Heart left ventricle (tissue), 16 donors: Measurements from ENCODE around the gene KIAA1217. TPM values are rescaled to one million over a fixed set of nuclear protein-coding genes. Genes with fewer than 3 reads are reported as not detected.

ENCODE experiments used
- ATAC-seq, 4 donors: fragments of 200-7000 bp; cut with Tn5 transposase; one replicate each; pipeline ENCODE4 v1.9.1; 2020 to 2022; ENCODE audit warnings: moderate library complexity in 4 of 4, mild to moderate bottlenecking in 3 of 4, moderate number of reproducible peaks in 1 of 4
- DNase-seq, 5 donors: peaks; one replicate each; pipeline ENCODE4 v3.0.0-alpha.2; 2020
- H3K27ac ChIP-seq, 12 donors: fragments of 200-600 bp; sonication (generic) in 4 of 12; one replicate each; pipeline versions ENCODE4 v1.5.0 to v1.8.0; 2016 to 2022; ENCODE audit warnings: mild to moderate bottlenecking in 2 of 12
- H3K27me3 ChIP-seq, 9 donors: fragments of 200-600 bp; sonication (generic) in 2 of 9; one replicate each; pipeline versions ENCODE4 v1.5.1 to v1.8.0; 2016 to 2022; ENCODE audit warnings: mild to moderate bottlenecking in 3 of 9
- H3K36me3 ChIP-seq, 9 donors: fragments of 200-600 bp; sonication (generic) in 2 of 9; one replicate each; pipeline versions ENCODE4 v1.5.0 to v1.8.0; 2018 to 2022; ENCODE audit warnings: mild to moderate bottlenecking in 2 of 9
- H3K4me1 ChIP-seq, 12 donors: fragments of 200-600 bp; sonication (generic) in 4 of 12; one replicate each; pipeline versions ENCODE4 v1.5.0 to v1.8.0; 2016 to 2022; ENCODE audit warnings: mild to moderate bottlenecking in 3 of 12
- H3K4me3 ChIP-seq, 12 donors: fragments of 200-600 bp; sonication (generic) in 4 of 12; one replicate each; pipeline versions ENCODE4 v1.5.0 to v1.8.0; 2017 to 2022; ENCODE audit warnings: mild to moderate bottlenecking in 9 of 12, moderate library complexity in 4 of 12
- H3K9me3 ChIP-seq, 12 donors: fragments of 200-600 bp; sonication (generic) in 4 of 12; one replicate each; pipeline versions ENCODE4 v1.5.0 to v1.8.0; 2016 to 2022; ENCODE audit warnings: mild to moderate bottlenecking in 1 of 12
- CTCF ChIP-seq, 12 donors: fragments of 200-600 bp; sonication (generic) in 4 of 12; IDR thresholded peaks; one replicate each; pipeline versions ENCODE4 v1.5.0 to v1.8.0; 2018 to 2022; ENCODE audit warnings: antibody characterized with exemption in 12 of 12, mild to moderate bottlenecking in 5 of 12
- POLR2A ChIP-seq, 2 donors: fragments of 450-650 bp; IDR thresholded peaks; one replicate each; pipeline ENCODE4 v1.6.1; 2017; ENCODE audit warnings: antibody characterized with exemption in 2 of 2, mild to moderate bottlenecking in 2 of 2, moderate library complexity in 2 of 2
- WGBS, 4 donors: extraction: QIAGEN DNeasy Blood & Tissue Kit in 2 of 4; methylation state at CpG; one replicate each; pipeline versions ENCODE4 v1.1.5 to v1.1.7; 2013 to 2018; 5-methylcytosine and 5-hydroxymethylcytosine counted together
- intact Hi-C, 10 donors: fragments of 100-400 bp; cut with DNase I; formaldehyde crosslinking; loops; one replicate each; pipeline versions ENCODE4 v1.11.1 to v1.14.2; 2022
- polyA plus RNA-seq, 2 donors: library from polyadenylated mRNA; stranded (reverse); fragments of 200-250 nt; gene quantifications; one replicate each; pipeline ENCODE4 v1.2.3, GENCODE V29; 2013
- total RNA-seq, 9 donors: library from RNA; depleted of rRNA in 2 of 9; stranded (reverse); fragments of >200 nt in 2 of 9; fragmentation: NEBNext Ultra II Directional in 3 of 9; extraction: Animal tissue kit (Norgen Biotek cat#: 25700) in 3 of 9; gene quantifications; one replicate each; pipeline versions ENCODE4 v1.1.0 to v1.2.4, GENCODE V29; 2016 to 2023
- donor health status: ischemic (EF 13 %, LVEDD 7.1; RV severe dilation, severe dysfunction).
- donor health status: healthy with polysubstance abuse.
- donor health status: DM: no; HTN: yes; CAD: no.
- donor health status: DM: no; HTN: no; CAD: no.
- donor health status: ischemic (EF 25% LVEDD 6.9; RV normal size, moderate dysfunction).
- donor health status: ischemic (EF 25% LVEDD 5.7; RV mildly dilated, moderate dysfunction).
- donor health status: healthy.
- donor health status: DM: yes; HTN: yes; CAD: no.
- donor health status: ischemic (EF 35%, LVEDD 5.7; RV mildly dilated, moderate dysfunction).
- donor health status: nonischemic (EF 11% LVEDD 7.7; RV severe dilation, severe dysfunction).
- donor health status: DM: yes; HTN: yes; CAD: no.
- donor health status: PGD.
- donor health status: ischemic (EF 29% LVEDD 5.4; RV normal size, mild dysfunction).
- donor health status: nonischemic (EF 23%, LVEDD 6.1; RV moderate dilation, normal function).

KIAA1217 gene
- total and polyA plus RNA-seq, 11 donors = 12.7 to 66.7 (median 33.5) TPM

GRCh38 chr10:24215196-24215595, 6.3 kb downstream of the KIAA1217 start:
- peaks cover 0 to 13% (median 8%) of the 10 kb centered on the region in 9 donors for H3K36me3 ChIP-seq
- peak; percentile 40 to 78 (median 74) for ATAC-seq
- intact Hi-C loops = loop anchor here in 4 of 10 donors (5.0 to 10.0 kb wide), 5 partner anchors 37 to 130 kb away; no protein-coding TSS in a partner anchor
- H3K27ac ChIP-seq = peak overlapping the region; percentile 47 to 85 (median 74)
- H3K27me3 ChIP-seq = no peaks in the 10 kb centered on the region
- TF ChIP-seq CTCF (IDR thresholded peaks at IDR 0.05) (no peak), POLR2A (IDR thresholded peaks at IDR 0.05) (no peak)
- peaks cover 3 to 80% (median 51%) of the 10 kb centered on the region in 12 donors for H3K4me1 ChIP-seq
- no peaks in the 10 kb centered on the region for H3K9me3 ChIP-seq
- H3K4me3 ChIP-seq = peak overlapping the region in 5 of 12 donors; percentile 11 to 29 (median 16)
- WGBS, 4 donors = 19 to 34% (median 25%) methylated on average over 4 of the region's 4 CpGs
- DNase-seq = peak in 4 of 5 donors; percentile 32 to 58 (median 34)

DNA sequence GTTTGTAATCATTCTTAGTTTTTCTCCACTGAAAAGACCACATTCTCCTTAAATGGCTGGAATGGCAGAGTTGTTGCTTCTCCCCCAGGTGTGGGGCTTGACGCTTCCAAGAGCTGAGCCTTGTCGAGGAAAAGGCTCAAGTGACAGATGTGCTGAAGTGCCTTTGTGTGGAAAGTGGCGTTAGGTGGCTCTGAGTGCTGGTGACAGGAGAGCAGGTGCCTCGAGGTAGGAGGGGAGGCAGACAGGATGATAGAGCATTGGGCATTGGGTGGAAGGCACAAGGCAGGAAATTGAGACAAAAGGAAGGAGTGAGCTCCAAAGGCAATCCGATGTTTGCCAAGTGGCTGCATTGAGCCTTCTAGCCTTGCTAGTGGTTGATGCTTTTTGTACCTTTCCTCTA, 6.7 kb downstream of the KIAA1217 start:
- DNase-seq = no peak
- Histone ChIP-seq H3K36me3 (peaks cover 0 to 17% (median 12%) of the 10 kb centered on the region in 9 donors), H3K9me3 (no peaks in the 10 kb centered on the region), H3K4me3 (peak overlapping the region in 2 of 12 donors; percentile 3 to 13), H3K27me3 (no peaks in the 10 kb centered on the region), H3K4me1 (peaks cover 3 to 76% (median 48%) of the 10 kb centered on the region in 12 donors), H3K27ac (peak overlapping the region; percentile 47 to 85 (median 74))
- TF ChIP-seq POLR2A (IDR thresholded peaks at IDR 0.05) (no peak), CTCF (IDR thresholded peaks at IDR 0.05) (no peak)
- 39 to 50% (median 45%) methylated on average over 5 of the region's 5 CpGs for WGBS, 4 donors
- peak in 2 of 4 donors; percentile 18 to 25 for ATAC-seq
- intact Hi-C loops = loop anchor here in 4 of 10 donors (5.0 to 10.0 kb wide), 5 partner anchors 37 to 129 kb away; no protein-coding TSS in a partner anchor

DNA sequence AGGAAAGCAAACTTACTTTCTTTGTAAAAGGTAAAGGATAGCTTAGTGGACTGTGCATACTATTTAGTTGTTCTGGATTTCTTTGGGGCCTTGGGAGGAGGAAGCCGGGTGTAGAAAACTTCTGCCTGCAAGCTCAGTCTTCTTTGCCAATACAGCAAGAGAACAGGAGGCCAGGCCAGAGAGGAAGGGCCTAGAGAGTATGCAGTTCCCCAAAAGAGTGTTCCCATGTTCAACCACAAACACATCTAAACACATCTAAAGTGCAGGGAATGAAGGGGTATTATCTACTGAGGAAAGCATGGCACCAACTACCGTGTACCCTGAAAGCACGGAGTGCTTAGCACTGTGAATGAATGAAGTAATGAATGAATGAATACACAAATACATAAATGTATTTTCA, 11.0 kb downstream of the KIAA1217 start:
- Histone ChIP-seq H3K27ac (no peak overlapping the region), H3K9me3 (no peaks in the 10 kb centered on the region), H3K4me3 (no peak overlapping the region), H3K4me1 (peaks cover 3 to 47% (median 31%) of the 10 kb centered on the region in 12 donors), H3K36me3 (peaks cover 0 to 40% (median 19%) of the 10 kb centered on the region in 9 donors), H3K27me3 (no peaks in the 10 kb centered on the region)
- intact Hi-C loops = loop anchor here in 4 of 10 donors (5.0 to 10.0 kb wide), 6 partner anchors 32 to 137 kb away; no protein-coding TSS in a partner anchor
- no peak for DNase-seq
- no peak for TF ChIP-seq CTCF (IDR thresholded peaks at IDR 0.05)
- TF ChIP-seq POLR2A (IDR thresholded peaks at IDR 0.05) = no peak
- ATAC-seq = no peak
- 92 to 96% (median 95%) methylated on average over 3 of the region's 3 CpGs for WGBS, 4 donors

DNA sequence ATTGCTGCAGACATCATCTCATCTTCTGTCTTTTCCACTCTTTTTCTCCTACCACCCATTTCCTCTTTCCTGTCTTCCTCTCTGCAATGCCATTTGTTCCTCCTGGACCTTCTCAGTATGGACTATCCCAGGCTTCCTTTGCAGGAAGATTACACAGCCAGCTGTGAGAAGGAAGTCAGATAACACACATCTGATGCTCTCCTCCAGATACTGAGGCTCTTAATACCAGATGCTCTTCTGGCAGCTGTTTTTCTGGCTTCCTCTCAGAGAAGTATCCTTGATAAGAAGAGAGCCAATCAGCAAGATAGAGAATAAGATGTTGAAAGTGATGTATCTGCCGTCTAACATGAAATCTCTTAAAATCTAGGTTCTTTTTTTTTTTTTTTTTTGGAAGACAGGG, 14.4 kb downstream of the KIAA1217 start:
- no peaks in the 10 kb centered on the region for H3K9me3 ChIP-seq
- H3K4me3 ChIP-seq = no peak overlapping the region
- H3K4me1 ChIP-seq = peaks cover 0 to 14% (median 1%) of the 10 kb centered on the region in 12 donors
- no peaks in the 10 kb centered on the region for H3K27me3 ChIP-seq
- H3K36me3 ChIP-seq = peaks cover 0 to 51% (median 19%) of the 10 kb centered on the region in 9 donors
- TF ChIP-seq POLR2A (IDR thresholded peaks at IDR 0.05) (no peak), CTCF (IDR thresholded peaks at IDR 0.05) (no peak)
- DNase-seq (no peak), ATAC-seq (peak in 2 of 4 donors; percentile 31 to 53)
- no peak overlapping the region for H3K27ac ChIP-seq
- intact Hi-C loops = loop anchor here in 1 of 10 donors (5.0 kb wide), 1 partner anchor 134 kb away; no protein-coding TSS in a partner anchor
- 24 to 43% (median 35%) methylated on average over 1 of the region's 1 CpG for WGBS, 4 donors
